IPS DF 19.7 (cell line): ENCODE data around the gene STIP1.
A peak's percentile ranks its signal among the peaks of the same experiment; 100 is the strongest.

Experiments
- DNase-seq: peaks from one replicate; pipeline ENCODE4 v3.0.0-alpha.2; 2013; ENCODE audit warnings: low read depth, low spot score

Gene STIP1

DNA sequence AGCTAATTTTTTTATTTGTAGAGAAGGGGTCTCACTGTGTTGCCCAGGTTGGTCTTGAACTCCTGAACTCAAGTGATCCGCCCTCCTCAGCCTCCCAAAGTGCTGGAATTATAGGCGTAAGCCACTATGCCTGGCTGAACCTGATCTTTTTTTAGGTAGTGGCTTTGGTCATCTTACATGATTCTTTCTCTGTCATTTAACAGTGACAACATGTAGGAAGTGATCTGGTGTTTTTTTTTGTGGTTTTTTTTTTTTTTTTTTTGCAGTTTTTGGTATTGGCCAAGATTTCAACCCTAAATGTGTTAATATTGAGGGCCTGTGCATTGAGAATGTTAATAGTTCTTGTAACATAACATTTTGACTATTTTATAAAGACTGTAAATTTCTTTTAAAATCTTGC lies 12.5 kb downstream of the STIP1 start:
- no peak for DNase-seq

DNA sequence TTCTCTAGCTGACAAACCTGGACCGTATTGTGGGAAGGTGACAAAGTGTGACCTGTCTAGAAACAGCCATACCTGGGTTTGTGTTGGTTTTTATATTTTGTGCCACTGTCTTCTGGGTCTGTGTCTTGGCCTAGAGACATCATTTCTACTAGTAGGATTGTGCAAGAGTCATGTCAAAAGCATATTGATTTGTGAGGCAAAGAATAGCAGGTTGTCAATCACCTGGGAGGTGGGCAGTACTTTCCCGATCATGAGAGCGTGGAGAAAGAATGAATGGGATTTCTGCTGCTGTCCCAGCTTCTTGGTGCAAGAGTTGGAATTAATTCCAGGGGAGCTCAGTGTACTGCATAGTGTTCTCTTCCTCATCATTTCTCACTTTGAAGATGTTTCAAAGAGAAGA lies 15.6 kb downstream of the STIP1 start:
- no peak for DNase-seq

DNA sequence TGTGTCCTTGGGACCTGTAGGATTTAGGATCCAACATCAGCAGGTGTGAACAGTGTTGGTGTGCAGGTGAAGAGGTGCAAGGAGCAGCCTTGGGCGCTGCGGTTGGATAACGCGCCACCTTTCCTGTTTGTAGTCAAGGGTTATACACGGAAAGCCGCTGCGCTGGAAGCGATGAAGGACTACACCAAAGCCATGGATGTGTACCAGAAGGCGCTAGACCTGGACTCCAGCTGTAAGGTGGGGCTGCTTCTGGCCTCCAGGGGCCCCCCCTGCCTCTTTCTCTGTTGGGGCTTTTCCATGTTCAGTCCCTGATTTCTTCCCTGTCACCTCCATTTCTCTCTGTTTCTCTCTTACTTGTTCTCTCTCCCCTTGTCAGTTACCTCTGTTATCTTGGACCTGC lies 17.0 kb downstream of the STIP1 start:
- no peak for DNase-seq

DNA sequence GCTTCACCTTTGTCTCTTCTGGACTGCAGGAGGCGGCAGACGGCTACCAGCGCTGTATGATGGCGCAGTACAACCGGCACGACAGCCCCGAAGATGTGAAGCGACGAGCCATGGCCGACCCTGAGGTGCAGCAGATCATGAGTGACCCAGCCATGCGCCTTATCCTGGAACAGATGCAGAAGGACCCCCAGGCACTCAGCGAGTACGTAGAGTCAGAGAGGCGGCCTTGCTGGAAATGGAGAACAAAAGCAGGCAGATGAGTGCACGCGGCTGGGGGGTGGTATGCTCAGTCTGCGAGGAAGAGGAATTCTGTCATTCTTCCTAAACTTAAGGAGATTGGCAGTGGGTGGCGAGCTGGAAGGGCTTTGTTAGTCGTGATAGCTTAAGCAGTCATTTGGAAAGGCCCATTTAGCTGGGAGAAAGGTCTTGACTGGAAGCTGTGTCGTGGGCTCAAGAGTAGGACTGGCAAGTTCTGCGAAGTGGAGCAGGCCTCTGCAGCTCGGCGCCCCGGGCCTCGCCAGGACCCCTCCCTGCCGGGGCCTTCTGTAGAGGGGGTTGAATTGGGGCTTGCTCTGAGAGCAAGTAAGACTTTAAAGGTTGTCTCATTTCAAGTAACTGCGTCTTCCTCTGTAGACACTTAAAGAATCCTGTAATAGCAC lies 17.6 kb downstream of the STIP1 start:
- no peak for DNase-seq

DNA sequence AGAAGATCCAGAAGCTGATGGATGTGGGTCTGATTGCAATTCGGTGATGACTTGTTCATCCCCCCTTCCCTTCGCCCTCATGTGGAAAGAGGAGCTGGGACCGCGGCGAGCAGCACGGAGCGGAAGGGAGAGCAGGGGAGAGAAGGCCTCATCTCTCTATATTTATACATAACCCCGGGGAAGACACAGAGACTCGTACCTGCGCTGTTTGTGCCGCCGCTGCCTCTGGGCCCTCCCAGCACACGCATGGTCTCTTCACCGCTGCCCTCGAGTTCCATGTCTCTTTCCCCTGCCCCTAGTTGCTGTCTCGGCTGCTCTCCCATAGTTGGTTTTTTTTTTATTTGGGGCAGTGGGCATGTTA lies 18.1 kb downstream of the STIP1 start:
- DNase-seq = no peak

DNA sequence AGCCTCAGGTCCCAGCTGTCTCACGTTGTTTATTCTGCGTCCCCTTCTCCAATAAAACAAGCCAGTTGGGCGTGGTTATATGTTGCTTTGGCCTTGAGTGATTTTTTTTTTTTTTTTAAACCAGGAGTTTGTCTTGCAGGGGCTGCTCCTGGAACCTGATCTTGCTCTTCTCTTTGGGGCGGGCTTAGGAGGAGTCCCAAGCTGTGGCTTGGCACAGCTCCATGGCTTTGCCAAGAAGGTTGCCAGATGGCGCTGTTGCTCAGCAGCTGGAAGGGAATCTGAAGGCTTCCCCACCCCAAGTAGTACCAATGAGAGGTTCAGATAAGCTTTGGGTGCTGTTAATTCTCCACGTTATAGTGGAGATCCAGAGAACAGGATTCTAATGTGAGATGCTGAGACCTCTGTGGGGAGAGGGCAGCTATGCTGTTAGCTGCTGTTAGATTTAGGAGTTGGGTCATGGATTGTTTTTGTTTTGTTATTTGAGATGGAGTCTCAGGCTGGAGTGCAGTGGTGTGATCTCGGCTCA lies 18.6 kb downstream of the STIP1 start:
- DNase-seq = peak; percentile 50

DNA sequence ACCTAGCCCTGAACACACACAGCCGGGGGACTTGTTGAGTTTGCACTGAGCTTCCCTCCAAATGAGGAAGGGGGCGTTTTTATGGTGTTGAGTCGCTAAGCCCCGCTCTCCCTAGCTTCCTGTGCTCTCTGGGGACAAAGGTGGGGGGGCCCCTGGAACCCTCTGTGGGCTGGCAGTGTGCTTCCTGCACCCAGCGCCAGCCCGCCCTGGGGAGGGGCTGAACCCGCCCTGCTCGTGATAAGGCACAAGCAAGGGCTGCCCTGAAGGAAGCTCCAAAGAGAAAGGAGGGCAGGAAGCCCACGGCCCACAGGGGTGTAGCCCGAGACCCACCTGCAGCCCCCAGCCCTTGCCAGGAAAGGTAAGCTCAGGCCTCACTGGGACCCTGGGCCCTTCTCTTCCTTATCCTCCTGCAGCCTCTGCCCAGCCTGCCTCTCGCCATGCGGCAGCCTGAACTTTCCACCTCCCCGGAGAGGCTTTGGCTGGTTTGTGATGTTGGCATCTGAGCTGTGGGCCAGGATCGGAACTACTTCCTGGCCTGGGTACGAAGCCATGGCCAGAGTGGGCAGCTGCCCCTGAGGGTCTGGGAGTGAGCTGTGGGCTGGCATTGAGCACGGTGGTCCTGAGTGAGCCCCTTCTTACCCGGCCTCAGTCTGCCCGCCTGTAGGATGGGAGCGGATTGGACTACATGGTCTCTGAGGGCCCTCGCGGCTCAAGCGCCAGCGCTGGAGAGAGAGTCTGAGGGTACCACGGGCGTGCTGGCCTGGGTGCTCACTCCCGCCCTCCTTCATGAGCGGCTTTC lies 20.7 kb downstream of the STIP1 start, which contains the start of gene FERMT3:
TSS of gene FERMT3 (plus strand) at position 265 of the 799 bp plus-strand sequence. CDS start 644 bp downstream, outside the sequence.
- DNase-seq = no peak

DNA sequence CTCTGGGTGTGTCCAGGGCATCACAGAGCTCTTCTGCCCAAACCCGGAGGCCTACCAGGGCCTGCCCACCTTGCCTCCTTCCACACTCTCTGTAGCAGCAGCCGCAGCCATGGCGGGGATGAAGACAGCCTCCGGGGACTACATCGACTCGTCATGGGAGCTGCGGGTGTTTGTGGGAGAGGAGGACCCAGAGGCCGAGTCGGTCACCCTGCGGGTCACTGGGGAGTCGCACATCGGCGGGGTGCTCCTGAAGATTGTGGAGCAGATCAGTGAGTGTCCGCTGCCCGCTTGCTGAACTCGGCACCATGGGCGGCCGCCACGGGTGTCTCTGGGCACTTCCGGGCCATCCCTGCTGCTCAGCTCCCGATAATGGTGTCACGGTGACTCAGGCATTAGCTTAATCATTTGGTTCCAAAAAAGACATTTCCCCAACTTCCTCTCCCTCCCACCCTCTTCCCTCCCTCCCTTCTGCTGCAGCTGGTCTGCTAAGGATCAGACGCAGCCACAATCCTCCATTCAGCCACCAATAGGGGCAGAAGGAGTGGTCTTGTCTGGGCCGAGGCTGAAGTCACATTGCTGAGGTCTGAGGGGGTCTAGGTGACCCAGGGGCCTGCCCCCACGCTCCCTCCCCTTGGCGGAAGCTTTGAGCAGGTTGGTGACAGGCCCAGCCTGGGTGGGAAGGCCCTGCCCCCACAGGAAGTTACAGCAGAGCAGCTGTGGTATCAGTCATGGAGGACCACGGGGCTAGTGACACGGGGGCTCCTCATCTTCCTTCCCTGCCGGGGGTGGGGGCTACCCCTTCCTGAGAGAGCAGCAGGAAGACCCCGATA lies 21.5 kb downstream of the STIP1 start:
- no peak for DNase-seq

DNA sequence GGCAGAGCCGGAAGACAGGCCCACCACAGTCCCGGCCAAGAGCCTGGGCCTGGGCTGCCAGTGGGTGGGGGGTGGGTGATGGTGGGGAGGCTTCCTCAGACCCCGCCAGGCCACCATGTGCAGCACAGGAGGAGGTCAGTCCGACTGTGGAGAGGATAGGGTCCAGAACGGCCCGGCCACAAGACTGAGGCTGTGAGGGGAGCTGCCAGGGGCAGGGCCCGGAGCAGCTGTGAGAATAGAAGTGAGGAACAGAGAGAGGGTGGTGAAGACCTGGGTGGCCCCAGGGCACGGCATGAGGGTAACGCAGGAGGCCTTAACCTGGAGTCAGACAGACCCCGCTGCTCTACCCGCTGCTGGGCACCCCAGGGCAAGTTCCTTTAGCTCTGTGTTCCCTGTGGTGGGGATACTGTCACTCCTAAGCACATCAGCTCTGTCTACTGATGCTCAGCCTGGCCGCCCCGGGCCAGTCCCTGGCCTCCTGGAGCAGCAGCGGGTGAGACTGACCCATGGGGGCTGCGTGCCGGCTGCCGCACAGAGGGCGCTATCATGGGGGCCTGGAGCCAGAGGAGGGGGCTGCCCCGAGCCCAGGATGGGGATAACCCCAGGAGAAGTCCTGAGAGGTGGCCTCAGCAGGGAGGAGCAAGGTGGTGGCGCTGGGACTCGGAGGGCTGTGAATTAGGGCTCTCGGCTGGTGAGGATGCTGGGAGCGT lies 22.3 kb downstream of the STIP1 start:
- no peak for DNase-seq

DNA sequence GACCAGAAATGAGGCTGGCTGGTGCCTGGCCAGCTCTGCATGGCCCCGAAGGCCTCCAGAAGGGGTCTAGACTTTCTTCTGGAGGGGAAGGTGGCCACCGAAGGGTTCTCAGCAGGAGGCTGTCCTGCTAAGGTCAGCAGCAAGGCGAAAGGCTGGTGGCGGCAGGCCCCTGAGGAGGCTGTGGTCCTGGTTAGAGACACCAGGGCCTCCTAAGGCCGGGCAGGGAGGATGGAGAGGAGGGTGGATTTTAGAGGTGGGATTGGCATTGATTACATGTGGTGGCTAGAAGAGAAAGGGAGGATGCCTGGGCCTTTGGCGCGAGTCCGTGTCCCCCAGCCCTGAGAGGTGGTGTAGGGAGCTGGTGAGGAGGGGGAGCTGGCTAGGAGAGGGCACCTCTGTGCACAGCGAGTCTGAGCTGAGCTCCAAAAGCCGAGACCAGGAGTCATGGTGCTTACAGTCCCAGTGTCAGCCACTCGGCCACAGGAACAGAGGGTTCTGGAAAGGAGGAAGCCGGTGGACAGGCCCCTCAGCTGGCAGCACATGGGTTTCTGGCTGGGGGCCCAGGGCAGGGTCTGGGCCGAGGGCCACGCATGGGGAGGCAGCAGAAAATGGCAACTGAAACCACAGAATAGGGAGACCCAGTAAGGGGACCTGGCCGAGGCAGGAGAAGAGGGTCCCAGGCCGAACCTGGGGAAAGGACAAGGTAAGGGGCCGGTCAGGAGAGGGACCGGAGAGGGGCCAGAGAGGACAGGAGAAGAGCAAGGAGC lies 23.0 kb downstream of the STIP1 start:
- no peak for DNase-seq

DNA sequence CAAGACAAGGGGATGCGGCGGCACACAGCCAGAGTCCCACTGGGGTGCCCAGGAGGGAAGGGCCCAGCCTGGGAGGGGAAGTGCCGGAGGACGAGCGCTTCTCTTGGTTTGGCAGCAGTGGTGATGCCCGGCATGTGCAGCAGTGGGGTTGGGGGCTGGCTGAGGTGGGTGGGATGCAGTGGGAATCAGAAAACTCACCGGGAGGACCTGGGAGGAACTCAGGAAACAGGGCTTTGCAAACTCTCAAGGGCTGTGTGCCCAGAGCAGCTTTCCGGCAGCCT lies 23.5 kb downstream of the STIP1 start:
- DNase-seq = no peak

DNA sequence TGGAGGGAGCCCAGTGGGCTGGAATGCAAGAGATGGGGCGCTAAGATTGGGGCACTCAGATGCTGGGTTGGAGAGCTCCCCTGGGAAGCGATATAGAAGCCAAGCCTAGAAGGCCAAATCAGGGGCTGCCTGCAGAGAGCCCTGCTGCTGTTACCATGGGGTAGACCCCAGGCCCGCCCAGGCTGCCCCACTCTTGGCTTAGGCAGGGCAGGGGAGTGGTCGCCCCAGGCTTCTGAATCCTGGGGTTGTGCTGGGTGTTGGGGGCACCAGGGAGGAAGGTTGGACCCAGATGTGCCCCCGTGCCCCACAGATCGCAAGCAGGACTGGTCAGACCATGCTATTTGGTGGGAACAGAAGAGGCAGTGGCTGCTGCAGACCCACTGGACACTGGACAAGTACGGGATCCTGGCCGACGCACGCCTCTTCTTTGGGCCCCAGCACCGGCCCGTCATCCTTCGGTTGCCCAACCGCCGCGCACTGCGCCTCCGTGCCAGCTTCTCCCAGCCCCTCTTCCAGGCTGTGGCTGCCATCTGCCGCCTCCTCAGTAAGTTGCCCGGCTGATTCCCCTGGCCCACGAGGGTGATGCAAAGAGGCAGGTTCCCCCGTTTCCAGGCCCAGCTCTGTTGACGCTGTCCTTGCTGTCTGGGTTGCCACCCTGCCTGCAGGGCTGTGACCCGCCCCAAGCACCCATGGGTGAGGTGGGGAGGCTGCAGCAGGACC lies 24.5 kb downstream of the STIP1 start:
- DNase-seq = no peak

DNA sequence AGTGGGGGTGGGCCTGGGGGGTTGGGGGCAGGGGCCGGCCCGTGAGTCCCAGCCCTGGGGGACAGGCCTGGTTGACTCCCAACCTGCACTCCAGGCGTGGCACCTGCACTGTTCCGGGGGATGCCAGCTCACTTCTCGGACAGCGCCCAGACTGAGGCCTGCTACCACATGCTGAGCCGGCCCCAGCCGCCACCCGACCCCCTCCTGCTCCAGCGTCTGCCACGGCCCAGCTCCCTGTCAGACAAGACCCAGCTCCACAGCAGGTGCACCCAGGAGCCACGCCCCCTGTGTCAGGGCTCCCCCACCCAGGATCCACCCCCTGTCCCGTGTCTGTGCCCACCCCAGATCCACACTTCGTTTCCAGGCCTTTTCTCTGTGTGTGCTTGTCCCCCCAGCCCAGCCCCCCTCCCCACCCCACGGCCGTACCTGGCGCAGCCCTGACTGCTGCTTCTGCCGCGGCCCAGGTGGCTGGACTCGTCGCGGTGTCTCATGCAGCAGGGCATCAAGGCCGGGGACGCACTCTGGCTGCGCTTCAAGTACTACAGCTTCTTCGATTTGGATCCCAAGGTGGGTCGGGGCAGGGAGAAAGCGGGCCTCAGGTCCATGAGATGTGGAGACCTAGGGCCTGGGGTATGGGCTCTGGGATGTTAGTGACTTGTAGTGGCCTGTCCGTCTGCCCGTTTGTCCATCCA lies 25.4 kb downstream of the STIP1 start:
- DNase-seq = no peak

DNA sequence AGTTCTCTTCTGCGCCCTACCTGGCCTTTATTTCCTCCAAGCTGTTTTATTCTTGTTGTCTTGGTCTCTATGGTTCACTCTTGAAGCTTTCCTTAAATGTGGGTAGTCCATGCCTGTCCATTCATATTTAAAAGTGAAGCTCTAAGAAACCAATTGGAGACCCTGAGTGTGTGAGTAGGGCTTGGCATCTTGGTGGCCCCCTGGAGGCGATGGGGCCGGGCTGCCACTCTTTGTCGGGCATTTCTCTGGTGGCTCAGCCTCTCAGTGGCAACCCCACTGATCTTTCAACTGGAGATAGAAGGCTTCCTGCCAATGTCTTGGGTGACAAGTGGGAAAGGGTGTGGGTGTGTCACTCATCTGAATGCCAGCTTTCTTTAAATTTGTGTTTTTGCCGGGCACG lies 30.9 kb downstream of the STIP1 start:
- DNase-seq = no peak

DNA sequence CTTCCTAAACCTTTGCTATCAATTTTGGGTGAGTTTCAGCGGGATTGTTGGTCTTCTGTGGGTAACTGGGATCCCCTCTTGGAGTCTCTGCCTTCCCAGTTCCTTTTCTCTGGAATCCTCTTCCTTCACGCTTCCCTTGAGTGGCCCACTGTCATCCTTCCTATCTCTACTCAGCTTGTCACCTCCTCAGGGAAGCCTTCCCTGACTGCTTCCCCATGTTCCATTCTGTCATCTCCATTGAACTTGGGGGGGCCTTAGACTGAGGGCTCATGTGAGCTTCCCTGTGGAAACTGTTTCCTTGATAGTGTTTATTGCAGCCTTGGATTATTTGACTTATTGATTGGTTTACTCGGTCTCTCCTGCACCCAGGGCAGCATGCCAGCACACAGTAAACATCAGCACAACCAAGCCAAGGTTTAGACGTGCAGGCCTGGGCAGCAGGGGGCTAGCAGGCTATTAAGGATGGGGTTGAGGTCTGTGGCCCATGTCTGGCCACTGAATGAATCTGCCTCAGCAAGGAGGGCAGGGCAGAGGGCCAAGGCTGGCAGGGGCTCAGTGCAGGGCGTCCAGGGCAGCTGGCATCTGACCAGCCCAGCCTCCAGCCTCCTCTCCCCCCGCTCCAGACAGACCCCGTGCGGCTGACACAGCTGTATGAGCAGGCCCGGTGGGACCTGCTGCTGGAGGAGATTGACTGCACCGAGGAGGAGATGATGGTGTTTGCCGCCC lies 32.8 kb downstream of the STIP1 start:
- DNase-seq = no peak

DNA sequence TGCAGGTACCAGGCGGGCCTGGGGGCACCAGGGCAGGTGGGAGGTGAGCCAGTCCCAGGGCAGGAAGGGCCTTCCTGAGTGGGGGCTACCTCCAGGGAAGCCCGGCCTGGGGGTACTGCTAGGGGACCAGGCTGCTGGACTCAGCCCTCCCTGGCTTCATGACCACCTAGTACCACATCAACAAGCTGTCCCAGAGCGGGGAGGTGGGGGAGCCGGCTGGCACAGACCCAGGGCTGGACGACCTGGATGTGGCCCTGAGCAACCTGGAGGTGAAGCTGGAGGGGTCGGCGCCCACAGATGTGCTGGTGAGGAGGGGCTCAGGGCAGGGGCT lies 33.3 kb downstream of the STIP1 start:
- DNase-seq = no peak

DNA sequence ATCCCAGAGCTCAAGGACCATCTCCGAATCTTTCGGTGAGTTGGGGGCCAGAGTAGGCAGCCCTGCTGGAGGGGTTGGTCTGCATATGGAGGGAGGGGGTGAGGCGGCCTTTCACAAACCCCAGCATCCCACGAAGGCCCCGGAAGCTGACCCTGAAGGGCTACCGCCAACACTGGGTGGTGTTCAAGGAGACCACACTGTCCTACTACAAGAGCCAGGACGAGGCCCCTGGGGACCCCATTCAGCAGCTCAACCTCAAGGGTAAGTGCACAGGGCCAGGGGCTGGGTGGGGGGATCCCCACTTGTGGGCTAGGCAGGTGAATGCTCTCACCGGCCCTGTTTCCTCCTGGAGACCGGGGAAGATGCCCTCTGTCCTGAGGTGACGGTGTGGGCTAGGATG lies 33.8 kb downstream of the STIP1 start:
- DNase-seq = no peak

DNA sequence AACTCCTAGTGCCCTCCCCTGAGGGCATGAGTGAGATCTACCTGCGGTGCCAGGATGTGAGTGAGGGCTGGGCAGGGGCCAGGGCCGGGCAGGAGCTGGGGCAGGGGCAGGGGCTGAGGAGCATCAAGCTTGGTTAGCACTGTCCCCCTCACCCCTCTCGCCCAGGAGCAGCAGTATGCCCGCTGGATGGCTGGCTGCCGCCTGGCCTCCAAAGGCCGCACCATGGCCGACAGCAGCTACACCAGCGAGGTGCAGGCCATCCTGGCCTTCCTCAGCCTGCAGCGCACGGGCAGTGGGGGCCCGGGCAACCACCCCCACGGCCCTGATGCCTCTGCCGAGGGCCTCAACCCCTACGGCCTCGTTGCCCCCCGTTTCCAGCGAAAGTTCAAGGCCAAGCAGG lies 34.3 kb downstream of the STIP1 start:
- DNase-seq = no peak

DNA sequence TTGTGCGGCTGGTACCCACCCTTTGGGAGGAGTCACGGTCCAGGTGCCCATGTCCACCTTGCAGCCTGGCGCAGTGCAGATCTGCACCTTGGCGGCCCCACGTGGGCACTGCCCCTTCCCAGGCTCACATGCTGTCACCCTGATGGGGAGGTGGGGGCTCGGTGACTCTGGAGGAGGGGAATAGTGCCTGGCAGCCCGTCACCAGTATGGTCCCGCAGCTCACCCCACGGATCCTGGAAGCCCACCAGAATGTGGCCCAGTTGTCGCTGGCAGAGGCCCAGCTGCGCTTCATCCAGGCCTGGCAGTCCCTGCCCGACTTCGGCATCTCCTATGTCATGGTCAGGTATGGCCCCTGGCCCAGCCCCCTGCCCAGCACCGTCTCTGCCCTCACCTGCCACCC lies 34.8 kb downstream of the STIP1 start:
- DNase-seq = no peak
